H1 (cell line): ENCODE measurements around the gene ALPL.

ENCODE experiments used
- POLR2AphosphoS5 ChIP-seq: IDR thresholded peaks from 2 replicates; pipeline ENCODE4 v1.6.1; 2011; ENCODE audit warnings: low read depth, low read length
- RAD21 ChIP-seq, 2 experiments: IDR thresholded peaks in 1 of 2; conservative IDR thresholded peaks in 1 of 2; 2 replicates each; pipeline ENCODE4 v1.6.1; 2011; ENCODE audit warnings: low read depth in 2 of 2, low read length in 2 of 2, improper control_type of control experiment in 1 of 2, inconsistent platforms in 1 of 2, mild to moderate bottlenecking in 1 of 2, moderate library complexity in 1 of 2
- TF ChIP-seq, protein P1 (sequence below), 3 experiments: IDR thresholded peaks; 1 replicate in 2 of 3; 2 replicates in 1 of 3; pipeline versions ENCODE4 v1.5.1 to v1.6.1; 2011; ENCODE audit warnings: low read length in 3 of 3, mild to moderate bottlenecking in 3 of 3, inconsistent platforms in 2 of 3, low read depth in 1 of 3, moderate library complexity in 1 of 3; ENCODE audit not compliant: insufficient read depth in 1 of 3; ENCODE audit errors: control extremely low read depth in 1 of 3

DNA sequence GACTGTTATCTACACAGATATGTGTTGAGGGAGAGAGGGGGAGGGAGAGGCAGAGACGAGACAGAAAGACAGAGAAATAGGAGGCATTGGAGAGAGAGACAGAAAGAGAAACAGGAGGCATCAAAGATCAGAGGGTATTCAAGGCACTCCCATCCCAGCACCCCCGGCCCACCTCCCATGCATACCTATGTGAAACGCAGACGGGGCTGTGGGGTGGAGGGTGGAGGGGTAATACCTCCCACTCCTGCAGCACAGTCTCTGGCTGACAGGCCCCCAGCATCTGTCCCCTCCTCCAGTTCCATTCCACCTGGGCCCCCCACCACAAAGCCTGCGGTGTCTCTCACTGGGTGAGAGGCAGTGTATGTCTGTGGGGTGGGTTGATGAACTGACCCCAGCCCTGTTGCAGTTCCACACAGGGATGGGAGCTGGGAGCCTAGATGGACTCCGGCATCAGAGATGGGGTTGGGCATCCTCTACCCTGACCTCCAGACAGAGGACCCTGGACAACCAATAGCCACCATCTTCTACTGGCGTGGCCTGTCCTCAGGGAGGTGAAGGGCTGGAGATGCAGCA lies 110.2 kb downstream of the ALPL start:
- TF ChIP-seq, protein P1, sequence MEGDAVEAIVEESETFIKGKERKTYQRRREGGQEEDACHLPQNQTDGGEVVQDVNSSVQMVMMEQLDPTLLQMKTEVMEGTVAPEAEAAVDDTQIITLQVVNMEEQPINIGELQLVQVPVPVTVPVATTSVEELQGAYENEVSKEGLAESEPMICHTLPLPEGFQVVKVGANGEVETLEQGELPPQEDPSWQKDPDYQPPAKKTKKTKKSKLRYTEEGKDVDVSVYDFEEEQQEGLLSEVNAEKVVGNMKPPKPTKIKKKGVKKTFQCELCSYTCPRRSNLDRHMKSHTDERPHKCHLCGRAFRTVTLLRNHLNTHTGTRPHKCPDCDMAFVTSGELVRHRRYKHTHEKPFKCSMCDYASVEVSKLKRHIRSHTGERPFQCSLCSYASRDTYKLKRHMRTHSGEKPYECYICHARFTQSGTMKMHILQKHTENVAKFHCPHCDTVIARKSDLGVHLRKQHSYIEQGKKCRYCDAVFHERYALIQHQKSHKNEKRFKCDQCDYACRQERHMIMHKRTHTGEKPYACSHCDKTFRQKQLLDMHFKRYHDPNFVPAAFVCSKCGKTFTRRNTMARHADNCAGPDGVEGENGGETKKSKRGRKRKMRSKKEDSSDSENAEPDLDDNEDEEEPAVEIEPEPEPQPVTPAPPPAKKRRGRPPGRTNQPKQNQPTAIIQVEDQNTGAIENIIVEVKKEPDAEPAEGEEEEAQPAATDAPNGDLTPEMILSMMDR (IDR thresholded peaks at IDR 0.05; ENCODE audit: control extremely low read depth in 1 of 3, insufficient read depth in 1 of 3, low read depth in 1 of 3, low read length in 3 of 3), result no peak
- TF ChIP-seq POLR2AphosphoS5, result no peak
- TF ChIP-seq RAD21 (IDR thresholded peaks at IDR 0.05 in 1 of 2, conservative IDR thresholded peaks at IDR 0.05 in 1 of 2; ENCODE audit: low read depth in 2 of 2, low read length in 2 of 2), result no peak
